Right lobe of liver (tissue), 4 donors: ENCODE results near the gene KRT7.

Experiments
- POLR2A ChIP-seq: fragments of 450-650 bp; IDR thresholded peaks from one replicate; pipeline ENCODE4 v1.6.1; 2017; ENCODE audit warnings: antibody characterized with exemption, mild to moderate bottlenecking
- TF ChIP-seq, protein P1 (sequence below), 4 donors: fragments of 200-600 bp in 3 of 4; fragments of 450-650 bp in 1 of 4; IDR thresholded peaks; one replicate each; pipeline versions ENCODE4 v1.5.1 to v1.8.0; 2016 to 2022; ENCODE audit warnings: antibody characterized with exemption in 4 of 4, mild to moderate bottlenecking in 2 of 4
- donor health status: DM: no; HTN: no; CAD: no.
- donor health status: DM: no; HTN: no; CAD: no.
- donor health status: DM: no; HTN: yes; CAD: no.

DNA sequence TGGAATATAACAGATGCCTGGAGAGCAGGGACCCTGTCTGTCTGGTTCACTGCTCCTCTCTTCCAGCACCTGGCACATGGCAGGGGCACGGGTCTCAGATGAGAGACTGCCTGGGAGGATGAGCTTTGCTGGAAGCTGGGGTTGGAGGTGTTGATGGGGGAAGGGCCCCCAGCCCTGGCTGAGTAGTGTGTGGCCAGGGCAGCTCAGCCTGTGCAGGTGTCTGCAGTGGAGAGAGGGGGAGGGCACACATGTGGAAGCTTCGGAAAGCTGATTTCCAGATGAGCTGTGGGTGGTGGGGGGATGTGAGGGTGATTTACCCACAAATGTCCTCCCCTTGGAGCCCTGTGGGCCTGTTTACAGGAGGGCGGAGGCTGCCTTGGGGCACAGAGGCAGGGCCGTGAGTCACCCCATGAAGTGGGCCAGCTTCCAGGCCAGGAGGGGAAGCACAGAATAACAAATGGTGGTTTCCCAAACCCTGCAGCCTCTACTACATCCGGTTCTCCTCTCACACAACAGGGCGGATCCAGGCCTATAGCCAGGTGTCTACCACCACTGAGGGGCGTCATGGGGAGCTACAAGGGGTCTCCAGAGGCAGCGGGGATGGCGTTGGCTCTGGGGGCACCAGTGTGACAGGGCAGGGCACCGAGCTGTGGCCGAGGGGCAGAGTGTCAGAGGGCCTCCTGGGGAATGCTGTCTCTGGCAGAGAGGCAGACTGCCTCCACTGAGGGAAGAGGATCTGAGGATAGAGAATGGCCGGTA, 11.0 kb downstream of the KRT7 start:
- TF ChIP-seq, protein P1, sequence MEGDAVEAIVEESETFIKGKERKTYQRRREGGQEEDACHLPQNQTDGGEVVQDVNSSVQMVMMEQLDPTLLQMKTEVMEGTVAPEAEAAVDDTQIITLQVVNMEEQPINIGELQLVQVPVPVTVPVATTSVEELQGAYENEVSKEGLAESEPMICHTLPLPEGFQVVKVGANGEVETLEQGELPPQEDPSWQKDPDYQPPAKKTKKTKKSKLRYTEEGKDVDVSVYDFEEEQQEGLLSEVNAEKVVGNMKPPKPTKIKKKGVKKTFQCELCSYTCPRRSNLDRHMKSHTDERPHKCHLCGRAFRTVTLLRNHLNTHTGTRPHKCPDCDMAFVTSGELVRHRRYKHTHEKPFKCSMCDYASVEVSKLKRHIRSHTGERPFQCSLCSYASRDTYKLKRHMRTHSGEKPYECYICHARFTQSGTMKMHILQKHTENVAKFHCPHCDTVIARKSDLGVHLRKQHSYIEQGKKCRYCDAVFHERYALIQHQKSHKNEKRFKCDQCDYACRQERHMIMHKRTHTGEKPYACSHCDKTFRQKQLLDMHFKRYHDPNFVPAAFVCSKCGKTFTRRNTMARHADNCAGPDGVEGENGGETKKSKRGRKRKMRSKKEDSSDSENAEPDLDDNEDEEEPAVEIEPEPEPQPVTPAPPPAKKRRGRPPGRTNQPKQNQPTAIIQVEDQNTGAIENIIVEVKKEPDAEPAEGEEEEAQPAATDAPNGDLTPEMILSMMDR (IDR thresholded peaks at IDR 0.05), result no peak
- no peak for TF ChIP-seq POLR2A
